Activated gamma-delta T cell (primary cell): ENCODE results near the gene OSBPL3.
A peak's percentile ranks its signal among the peaks of the same experiment; 100 is the strongest.

Experiments
- DNase-seq: peaks from one replicate; lab custom pipeline; 2025; lab: John Stamatoyannopoulos, UW

The OSBPL3 gene

DNA sequence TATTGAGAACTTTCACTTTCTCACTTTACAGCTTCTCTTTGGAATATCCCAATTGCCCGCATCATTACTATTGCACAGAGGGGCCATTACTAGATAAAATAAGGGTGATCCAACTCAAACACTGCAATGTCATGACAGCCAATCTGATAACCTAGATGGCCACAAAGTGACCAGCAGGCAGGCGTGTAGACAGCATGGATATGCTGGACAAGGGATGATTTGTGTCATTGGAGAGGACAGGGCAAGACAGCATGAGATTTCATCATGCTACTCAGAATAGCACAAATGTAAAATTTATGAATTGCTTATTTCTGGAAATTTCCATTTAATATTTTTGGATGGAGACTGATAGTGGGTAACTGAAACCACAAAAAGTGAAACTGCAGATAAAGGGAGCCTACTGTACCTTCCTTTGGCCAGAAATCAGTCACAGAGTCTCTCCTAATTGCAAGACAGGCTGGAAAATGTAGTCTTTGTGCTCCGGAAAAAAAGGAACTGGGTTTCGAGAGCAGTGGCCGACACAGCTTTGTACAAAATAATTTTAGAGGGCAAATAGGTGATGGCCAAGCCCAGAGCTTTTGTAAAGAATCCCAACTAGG is 216.6 kb downstream of the OSBPL3 start:
- DNase-seq = no peak

DNA sequence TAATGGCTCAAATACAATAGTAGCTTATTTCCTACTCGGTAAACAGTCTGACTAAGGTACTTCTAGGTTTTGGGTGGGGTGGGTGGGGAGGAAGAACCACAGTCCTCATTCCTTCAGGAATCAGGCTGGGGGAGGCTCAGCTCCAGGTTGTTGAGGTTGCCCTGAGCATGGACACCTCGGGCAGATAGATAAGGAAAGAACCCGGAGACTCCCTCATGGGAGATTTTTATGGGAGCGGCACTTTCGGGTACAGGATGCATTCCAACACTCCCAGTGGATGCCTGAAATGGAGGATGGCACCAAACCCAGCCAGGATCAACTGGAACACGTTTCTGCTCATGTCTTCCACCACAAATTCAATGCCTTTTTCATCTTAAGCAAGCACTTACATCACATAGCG is 217.2 kb downstream of the OSBPL3 start:
- DNase-seq = no peak

DNA sequence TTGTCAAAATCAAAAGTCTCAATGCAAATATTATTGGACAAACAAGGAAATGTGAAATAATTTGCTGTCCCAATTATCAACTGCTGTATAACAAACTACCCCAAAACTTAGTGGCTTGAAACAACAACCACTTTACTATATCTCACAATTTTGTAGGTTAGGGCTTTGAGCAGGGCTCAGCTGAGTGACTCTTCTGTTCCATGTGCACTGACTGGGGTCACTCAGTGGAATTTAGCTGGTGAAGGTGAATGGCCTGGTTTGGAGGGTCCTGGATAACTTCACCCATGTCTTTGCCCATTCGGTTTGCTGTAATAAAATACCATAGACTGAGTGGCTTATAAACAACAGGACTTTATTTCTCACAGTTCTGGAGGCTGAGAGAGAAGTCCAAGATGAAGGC is 219.0 kb downstream of the OSBPL3 start:
- no peak for DNase-seq

DNA sequence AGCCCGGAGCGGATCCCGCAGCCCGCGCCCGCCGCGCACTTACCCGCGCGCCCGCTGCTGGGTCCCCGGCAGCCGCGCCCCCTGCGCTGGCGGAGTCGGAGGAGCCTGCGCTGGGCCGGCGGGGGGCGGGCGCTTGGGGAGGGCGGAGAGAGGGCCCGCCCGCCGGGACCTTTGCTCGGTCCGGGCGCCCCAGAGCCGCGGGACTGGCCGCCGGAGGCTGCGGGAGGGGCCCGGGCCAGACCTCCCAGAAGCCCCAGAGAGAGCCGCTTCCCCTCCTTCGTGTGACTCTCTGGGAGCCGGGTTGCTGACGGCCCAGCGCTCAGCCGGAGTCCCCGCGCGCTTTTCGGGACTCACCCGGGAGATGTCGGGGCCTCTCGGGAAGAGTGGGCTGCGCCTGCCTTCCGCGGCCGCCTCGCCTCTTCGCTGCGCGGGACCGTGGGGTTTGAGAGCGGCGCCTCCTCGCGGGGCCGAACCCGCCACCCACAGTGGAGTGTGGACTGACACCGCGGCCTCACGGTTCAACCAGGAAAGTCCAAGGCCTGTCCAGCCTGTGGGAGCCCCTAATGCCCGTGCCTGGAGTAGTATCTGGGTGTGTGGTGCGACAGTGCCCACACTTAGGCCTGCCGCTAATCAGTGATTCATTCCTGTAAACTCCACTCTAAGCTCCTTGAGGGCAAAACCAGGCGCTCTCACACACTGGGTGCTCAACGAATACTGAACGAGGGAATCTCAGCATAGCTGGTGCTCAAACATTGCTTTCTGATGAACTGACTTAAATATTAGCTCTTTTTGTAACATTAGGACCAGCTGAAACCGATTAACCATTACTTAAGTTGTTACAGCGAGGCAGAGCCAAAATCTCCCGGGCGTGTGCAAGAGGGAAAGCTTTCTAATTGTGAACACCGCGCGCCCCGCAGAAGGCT is 222.4 kb downstream of the OSBPL3 start, which contains the start of gene GSDME:
GSDME (minus strand) TSS at position 112 of the 923 bp plus-strand sequence. CDS start 7,690 bp downstream, outside the sequence.
- peak; percentile 18 for DNase-seq

DNA sequence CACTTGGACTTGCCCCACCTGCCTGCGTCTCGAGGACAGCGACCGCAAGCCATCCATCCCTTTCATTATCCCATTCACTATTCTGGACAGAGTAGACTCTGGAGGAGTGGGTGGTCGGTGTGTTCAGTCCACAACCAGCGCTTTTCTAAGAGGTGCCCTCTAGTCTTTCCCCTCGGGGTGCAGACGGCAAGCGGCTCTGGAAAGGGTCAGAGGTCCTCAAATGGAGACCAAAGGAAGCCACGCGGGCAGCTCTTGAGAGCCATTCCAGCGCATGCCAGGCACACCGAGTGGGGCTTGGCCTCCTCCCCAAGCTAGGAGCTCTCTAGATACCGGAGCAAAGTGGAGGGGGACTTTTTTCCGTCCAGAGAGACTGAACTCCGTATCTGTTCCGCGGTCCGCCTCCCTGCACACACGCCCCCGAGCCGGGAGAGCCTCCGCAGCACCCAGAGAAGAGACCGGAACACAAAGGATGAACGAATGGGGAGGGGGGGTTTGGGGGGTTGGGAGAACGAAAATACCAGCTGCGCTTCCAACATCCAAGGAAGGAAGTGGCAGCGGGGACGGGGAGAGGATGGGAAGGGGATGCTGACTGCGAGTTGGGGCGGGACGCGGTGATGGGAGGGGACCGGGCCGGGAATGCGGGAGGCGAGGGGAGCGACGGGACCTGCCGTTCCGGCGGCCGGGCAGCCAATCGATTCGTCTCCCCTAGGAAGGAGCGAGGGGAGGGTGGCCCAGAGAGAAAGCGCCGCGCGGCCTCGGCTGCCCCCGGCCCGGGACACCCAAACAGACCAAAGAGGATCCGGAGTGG is 223.2 kb downstream of the OSBPL3 start:
- no peak for DNase-seq

DNA sequence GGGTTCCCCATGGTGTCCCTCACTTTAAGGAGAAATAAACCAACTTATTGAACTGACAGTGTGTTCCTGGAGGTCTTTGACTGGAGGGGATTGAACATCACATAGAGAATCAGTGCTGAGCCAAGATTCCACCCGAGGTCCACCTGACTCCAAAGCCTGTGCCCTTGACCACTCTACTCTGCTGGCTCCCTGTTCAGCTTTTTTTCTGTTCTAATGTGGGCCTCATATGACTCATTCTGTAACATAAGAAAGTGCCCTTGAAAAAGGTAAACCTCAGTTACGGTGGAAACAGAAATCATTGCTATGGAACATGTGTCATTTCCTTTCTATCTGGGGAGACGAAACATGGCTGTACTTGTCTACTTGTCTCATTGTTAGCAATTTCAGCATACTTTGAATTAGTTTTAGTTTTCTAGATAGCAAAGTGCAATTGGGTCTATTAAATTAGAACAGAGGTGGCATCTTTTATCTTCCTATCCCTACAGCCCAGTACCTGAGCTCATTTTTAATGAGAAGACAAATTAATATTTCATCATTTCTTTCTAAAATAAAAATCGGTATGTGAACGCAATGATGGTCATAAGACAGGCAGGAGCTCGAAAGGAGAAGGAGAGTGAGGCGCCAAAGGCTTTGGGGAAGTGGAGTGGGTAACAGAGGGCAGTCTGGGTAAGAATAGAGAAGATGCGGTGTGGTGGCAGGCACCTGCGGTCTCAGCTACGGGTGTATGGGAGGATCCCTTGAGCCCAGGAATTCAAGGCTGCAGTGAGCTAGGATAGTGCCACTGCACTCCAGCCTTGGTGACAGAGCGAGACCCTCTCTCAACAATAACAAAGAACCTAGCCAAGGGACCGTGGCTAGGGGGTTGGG is 224.2 kb downstream of the OSBPL3 start:
- DNase-seq = no peak

DNA sequence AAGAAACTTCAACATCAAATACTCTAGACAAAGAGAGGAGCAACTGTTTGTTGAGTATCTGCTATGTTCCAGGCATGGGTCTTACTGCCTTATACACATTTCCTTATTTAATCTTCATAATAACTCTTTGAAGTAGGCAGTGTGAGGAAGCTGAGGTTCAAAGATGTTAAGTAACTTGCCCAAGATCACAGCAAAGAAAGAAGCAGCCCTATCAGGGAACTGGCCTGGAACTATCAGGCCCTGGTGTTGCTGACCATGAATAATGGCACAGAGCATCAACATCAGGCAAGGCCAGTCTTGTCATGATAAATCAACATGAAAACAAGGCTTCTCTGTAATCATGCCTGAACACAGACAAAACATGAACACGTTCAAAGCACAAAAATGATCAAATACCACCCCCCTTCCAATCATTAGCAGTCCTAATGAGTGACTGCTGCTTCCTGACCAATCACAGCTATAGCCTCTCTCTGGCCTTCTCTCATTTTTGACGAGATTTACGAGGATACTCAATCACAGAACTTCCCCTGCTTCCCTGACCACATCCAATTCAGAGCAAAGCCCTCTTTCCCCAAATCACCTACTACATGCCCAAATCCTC is 225.0 kb downstream of the OSBPL3 start:
- DNase-seq = no peak

DNA sequence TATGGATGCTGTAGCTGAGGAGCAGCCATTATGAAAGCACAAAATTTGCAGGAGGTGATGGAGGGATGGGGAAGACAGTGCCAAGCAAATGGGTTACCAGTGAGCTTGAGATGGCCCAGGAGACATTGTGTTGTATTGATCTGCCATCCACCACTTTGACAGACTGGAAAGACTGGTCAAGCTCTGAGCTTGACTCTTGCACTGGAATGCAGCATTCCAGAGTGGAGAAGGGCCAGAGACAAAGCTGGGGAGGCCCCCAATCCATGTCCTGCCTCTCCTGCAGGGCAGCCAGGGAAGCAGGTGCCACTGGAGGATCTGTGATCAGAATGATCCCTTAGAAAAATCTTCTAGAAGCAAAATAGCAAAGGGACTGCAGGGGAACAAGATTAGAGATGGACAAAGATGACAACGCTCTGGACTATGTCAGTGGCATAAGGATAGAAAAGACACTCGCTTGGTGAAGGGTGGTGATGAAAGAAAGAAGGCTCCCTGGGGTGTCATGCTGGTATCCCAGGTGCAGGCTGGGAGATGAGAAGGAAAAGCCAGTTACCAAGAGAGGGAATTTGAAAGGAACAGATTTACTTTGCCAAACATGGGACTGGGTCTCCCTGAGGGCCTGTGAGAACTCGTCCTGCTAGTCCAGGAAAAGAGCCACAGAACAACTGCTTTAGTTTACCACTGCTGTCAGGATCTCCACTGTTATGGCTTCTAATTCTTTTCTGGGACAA is 227.7 kb downstream of the OSBPL3 start:
- no peak for DNase-seq

DNA sequence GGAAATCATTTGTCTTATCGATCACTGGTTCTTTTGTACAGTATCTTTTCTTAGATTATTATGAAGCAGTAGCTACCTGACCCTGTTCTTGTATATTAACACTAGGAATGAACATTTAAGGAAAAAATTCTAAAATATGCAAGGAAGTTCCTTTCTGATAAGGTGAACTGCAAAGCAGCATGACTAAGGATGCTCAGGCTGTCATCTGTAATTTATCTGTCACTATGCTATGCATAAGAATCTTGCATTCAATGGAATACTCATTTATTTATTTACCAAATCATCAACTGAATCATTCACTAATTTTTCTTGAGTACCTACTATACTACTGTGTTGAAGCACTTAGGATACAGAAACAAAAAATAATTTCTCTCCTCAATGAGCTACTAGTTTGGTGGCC is 228.5 kb downstream of the OSBPL3 start:
- DNase-seq = no peak

DNA sequence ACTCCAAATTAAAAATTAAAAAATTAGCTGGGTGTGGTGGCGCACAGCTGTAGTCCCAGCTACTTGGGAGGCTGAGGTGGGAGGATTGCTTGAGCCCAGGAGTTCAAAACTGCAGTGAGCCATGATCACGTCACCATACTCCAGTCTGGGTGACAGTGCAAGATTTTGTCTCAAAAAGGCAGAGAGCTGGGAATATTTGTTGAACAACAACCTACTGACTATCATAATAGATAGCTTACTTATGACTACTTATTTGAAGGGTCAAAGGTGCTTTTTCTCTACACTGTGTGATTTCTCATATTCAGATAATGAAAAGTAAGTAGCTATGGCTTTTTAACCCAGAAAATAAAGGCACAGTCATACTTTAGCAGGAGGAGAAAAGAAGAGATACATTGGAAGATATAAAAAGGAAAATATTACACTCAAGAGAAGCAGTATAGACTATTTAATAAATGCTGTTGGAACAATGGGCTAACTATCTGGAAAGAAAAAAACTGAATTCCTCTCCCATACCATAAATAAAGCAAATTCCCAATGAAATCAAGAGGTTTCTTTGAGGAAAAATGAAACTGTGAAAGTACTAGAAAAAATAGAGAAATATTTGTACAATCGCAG is 229.4 kb downstream of the OSBPL3 start:
- DNase-seq = no peak

DNA sequence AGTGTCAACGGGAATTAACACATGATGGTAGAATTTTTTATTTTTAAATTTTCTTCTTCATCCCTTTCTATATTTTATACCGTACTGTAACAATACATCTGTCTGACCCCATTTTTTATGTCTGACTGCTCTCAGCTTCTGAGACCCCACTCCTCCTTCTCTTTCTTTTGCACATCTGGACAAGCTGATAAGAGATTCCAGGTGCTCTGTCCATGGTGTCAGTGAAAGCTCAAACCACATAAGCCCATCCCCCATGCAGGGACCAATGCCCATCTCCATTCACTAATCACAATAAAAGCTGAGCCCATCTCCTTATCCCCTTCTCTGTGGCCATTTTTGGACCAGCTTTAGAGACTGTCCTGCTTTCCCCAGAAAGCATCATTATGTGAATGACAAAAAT is 231.5 kb downstream of the OSBPL3 start:
- DNase-seq = no peak
